ENCODE measurements around the gene R3HDM2. TPM values are rescaled to one million over a fixed set of nuclear protein-coding genes. Genes with fewer than 3 reads are reported as not detected.
A peak's percentile ranks its signal among the peaks of the same experiment; 100 is the strongest.

R3HDM2 gene
- total and polyA plus RNA-seq, 3 experiments from 2014 or later = 15.1 to 36.8 (median 28.2) TPM

DNA sequence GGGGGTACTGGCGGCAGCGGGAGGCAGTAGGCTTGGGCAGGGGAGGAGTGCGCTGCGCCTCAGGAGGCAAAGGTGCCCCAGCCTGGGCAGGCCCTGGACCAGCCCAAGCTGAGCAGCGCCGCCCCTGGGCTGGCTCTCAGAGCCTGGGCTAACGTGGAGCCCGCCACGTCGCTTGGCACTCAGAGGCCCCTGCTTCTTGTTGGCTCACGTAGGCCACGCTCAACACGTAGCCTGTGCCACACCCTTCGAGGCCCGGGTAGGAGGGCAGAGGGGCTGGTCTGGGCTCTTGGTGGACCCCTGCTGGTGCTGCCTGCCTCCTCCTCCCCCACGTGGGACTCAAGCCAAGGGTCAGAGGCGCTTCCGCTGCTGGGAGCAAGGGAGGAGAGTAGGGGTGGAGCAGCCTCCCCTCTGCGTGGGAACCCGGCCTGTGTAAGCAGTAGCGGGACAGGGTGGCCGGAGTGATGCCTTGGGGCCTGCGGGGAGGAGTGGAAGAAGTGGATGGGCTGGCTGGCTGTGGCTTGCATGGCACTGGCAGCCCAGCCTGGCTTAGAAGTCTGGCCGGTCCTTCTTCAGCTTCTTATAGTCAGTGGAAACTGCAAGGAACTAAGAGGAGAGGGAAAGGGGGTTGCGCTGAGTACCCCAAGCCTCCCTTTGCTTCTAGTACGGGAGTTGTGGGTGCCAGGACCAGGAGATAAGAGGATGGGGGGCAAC is 195.7 kb downstream of the R3HDM2 start:
- no peak for DNase-seq
- Mint-ChIP-seq H3K4me3 (no peak overlapping the region), H3K9me3 (no peaks in the 10 kb centered on the region), H3K36me3 (peaks cover 13 to 38% (median 16%) of the 10 kb centered on the region in 3 donors), H3K27me3 (peaks cover 29 to 38% of the 10 kb centered on the region in 2 donors), H3K27ac (peak overlapping the region in 1 of 8 donors; percentile 33), H3K4me1 (peaks cover 32 to 54% (median 51%) of the 10 kb centered on the region in 3 donors)
- H3K27me3 ChIP-seq (ENCODE audit: insufficient read depth, low read length, poor library complexity, severe bottlenecking) = peaks cover 24% of the 10 kb centered on the region
- no peaks in the 10 kb centered on the region for H3K9me3 ChIP-seq (ENCODE audit: low read length)
- H3K27ac ChIP-seq (ENCODE audit: low read depth, low read length) = no peak overlapping the region
- no peak overlapping the region for H3K4me3 ChIP-seq (ENCODE audit: low read length)
- H3K36me3 ChIP-seq (ENCODE audit: insufficient read depth, low read length) = peaks cover 21% of the 10 kb centered on the region
- ChIA-PET CTCF (no interaction called here), POLR2A (no interaction called here)
- H3K4me1 ChIP-seq (ENCODE audit: insufficient read depth, low read length) = peaks cover 50% of the 10 kb centered on the region

DNA sequence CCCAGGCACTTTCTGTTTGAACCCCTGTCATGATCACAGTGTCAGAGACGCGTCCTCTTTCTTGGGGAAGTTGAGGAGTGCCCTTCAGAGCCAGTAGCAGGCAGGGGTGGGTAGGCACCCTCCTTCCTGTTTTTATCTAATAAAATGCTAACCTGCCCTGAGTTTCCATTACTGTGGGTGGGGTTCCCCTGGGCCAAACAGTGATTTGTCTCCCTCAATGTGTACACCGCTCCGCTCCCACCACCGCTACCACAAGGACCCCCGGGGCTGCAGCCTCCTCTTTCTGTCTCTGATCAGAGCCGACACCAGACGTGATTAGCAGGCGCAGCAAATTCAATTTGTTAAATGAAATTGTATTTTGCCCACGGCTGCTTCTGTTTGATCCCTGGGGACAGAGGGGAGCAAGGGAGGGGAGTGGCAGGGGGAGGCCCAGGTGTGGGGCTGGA is 196.2 kb downstream of the R3HDM2 start:
- Mint-ChIP-seq H3K4me1 (peaks cover 35 to 57% (median 54%) of the 10 kb centered on the region in 3 donors), H3K4me3 (no peak overlapping the region), H3K36me3 (peaks cover 13 to 40% (median 16%) of the 10 kb centered on the region in 3 donors), H3K27me3 (peaks cover 29 to 36% of the 10 kb centered on the region in 2 donors), H3K27ac (no peak overlapping the region), H3K9me3 (no peaks in the 10 kb centered on the region)
- Histone ChIP-seq H3K4me1 (ENCODE audit: insufficient read depth, low read length) (peaks cover 48% of the 10 kb centered on the region), H3K4me3 (ENCODE audit: low read length) (no peak overlapping the region), H3K9me3 (ENCODE audit: low read length) (no peaks in the 10 kb centered on the region), H3K36me3 (ENCODE audit: insufficient read depth, low read length) (peaks cover 21% of the 10 kb centered on the region), H3K27ac (ENCODE audit: low read depth, low read length) (no peak overlapping the region), H3K27me3 (ENCODE audit: insufficient read depth, low read length, poor library complexity, severe bottlenecking) (peaks cover 24% of the 10 kb centered on the region)
- DNase-seq = no peak
- ChIA-PET CTCF (interaction anchor here (2.9 to 13.7 kb wide), 2 partner anchors 6 to 21 kb away, joined by 26 to 274 read pairs; a partner anchor contains a TSS), POLR2A (no interaction called here)

DNA sequence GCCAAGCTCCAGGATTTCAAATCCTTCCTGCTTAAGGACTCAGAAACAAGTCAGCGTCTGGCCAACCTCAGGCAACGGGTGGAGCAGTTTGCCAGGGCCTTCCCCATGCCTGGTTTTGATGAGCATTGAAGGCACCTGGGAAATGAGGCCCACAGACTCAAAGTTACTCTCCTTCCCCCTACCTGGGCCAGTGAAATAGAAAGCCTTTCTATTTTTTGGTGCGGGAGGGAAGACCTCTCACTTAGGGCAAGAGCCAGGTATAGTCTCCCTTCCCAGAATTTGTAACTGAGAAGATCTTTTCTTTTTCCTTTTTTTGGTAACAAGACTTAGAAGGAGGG is 196.6 kb downstream of the R3HDM2 start:
- Mint-ChIP-seq H3K9me3 (no peaks in the 10 kb centered on the region), H3K27ac (peak overlapping the region in 1 of 8 donors; percentile 3), H3K4me3 (peak overlapping the region in 1 of 7 donors; percentile 19), H3K36me3 (peaks cover 13 to 41% (median 16%) of the 10 kb centered on the region in 3 donors), H3K4me1 (peaks cover 35 to 57% (median 54%) of the 10 kb centered on the region in 3 donors), H3K27me3 (peaks cover 28 to 32% of the 10 kb centered on the region in 2 donors)
- peaks cover 21% of the 10 kb centered on the region for H3K36me3 ChIP-seq (ENCODE audit: insufficient read depth, low read length)
- H3K9me3 ChIP-seq (ENCODE audit: low read length) = no peaks in the 10 kb centered on the region
- no peak overlapping the region for H3K27ac ChIP-seq (ENCODE audit: low read depth, low read length)
- no peak overlapping the region for H3K4me3 ChIP-seq (ENCODE audit: low read length)
- H3K27me3 ChIP-seq (ENCODE audit: insufficient read depth, low read length, poor library complexity, severe bottlenecking) = peaks cover 24% of the 10 kb centered on the region
- no peak for DNase-seq
- CTCF ChIA-PET = interaction anchor here (2.9 to 13.7 kb wide), 2 partner anchors 7 to 20 kb away, joined by 26 to 274 read pairs; a partner anchor contains a TSS
- H3K4me1 ChIP-seq (ENCODE audit: insufficient read depth, low read length) = peaks cover 46% of the 10 kb centered on the region
- POLR2A ChIA-PET = no interaction called here

DNA sequence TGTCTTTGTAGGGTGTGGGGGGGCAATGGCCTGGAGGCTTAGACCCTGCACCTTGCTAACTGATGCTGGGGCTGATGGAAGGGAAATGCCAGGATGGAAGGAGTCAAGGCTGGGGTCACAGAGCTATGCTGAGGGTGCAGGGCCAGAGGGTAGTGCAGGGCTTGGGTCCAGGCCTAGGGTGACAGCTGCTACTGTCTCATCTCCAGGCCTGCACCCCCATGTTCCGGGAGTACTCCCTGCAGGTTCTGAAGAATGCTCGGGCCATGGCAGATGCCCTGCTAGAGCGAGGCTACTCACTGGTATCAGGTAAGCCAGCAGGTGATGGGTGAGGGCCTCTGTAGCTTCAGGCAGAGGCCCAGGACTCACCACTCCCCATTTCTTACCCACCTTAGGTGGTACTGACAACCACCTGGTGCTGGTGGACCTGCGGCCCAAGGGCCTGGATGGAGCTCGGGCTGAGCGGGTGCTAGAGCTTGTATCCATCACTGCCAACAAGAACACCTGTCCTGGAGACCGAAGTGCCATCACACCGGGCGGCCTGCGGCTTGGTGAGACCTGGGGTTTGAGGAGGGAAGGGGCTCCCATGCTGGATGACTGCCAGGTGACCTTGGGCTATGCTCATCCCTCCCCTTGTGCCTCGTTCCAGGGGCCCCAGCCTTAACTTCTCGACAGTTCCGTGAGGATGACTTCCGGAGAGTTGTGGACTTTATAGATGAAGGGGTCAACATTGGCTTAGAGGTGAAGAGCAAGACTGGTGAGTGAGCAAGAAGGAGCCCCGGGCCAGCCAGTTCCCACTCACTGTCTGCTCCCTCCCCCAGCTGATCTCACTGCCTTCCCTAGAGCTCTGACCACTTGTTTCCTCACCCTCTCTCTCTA is 197.2 kb downstream of the R3HDM2 start:
- Mint-ChIP-seq H3K27me3 (peaks cover 24 to 28% of the 10 kb centered on the region in 2 donors), H3K9me3 (no peaks in the 10 kb centered on the region), H3K4me1 (peaks cover 34 to 57% (median 55%) of the 10 kb centered on the region in 3 donors), H3K27ac (peak overlapping the region in 1 of 8 donors; percentile 3), H3K36me3 (peaks cover 13 to 41% (median 16%) of the 10 kb centered on the region in 3 donors), H3K4me3 (peak overlapping the region in 1 of 7 donors; percentile 19)
- Histone ChIP-seq H3K9me3 (ENCODE audit: low read length) (no peaks in the 10 kb centered on the region), H3K27ac (ENCODE audit: low read depth, low read length) (no peak overlapping the region), H3K4me1 (ENCODE audit: insufficient read depth, low read length) (peaks cover 48% of the 10 kb centered on the region), H3K36me3 (ENCODE audit: insufficient read depth, low read length) (peaks cover 21% of the 10 kb centered on the region), H3K27me3 (ENCODE audit: insufficient read depth, low read length, poor library complexity, severe bottlenecking) (peaks cover 21% of the 10 kb centered on the region), H3K4me3 (ENCODE audit: low read length) (no peak overlapping the region)
- no peak for DNase-seq
- ChIA-PET POLR2A (no interaction called here), CTCF (interaction anchor here (0.9 to 13.7 kb wide), 4 partner anchors 7 to 20 kb away, joined by 3 to 274 read pairs (median 16); a partner anchor contains a TSS)

DNA sequence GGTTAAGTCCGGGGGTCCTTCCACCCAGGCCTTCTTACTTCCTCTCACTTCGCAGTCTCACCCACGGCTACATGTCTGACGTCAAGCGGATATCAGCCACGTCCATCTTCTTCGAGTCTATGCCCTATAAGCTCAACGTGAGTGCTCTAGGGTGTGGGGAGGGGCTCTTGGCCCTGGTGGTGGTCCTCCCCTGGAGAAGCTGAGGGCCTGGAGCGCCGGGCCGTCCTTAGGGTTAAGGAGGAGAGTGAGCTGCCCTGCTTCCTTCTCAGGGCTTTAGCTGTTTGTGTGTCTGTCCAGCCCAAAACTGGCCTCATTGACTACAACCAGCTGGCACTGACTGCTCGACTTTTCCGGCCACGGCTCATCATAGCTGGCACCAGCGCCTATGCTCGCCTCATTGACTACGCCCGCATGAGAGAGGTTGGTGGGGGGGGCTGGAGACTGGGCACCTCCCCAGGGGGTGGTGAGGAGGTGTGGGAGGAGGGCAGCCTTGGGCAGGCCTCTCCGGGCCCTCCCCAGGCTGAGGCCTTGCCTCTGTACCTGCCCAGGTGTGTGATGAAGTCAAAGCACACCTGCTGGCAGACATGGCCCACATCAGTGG is 198.6 kb downstream of the R3HDM2 start:
- Histone ChIP-seq H3K27ac (ENCODE audit: low read depth, low read length) (no peak overlapping the region), H3K4me3 (ENCODE audit: low read length) (no peak overlapping the region), H3K9me3 (ENCODE audit: low read length) (no peaks in the 10 kb centered on the region), H3K27me3 (ENCODE audit: insufficient read depth, low read length, poor library complexity, severe bottlenecking) (peaks cover 9% of the 10 kb centered on the region), H3K36me3 (ENCODE audit: insufficient read depth, low read length) (peaks cover 21% of the 10 kb centered on the region), H3K4me1 (ENCODE audit: insufficient read depth, low read length) (peaks cover 35% of the 10 kb centered on the region)
- Mint-ChIP-seq H3K36me3 (peaks cover 13 to 41% (median 16%) of the 10 kb centered on the region in 3 donors), H3K27me3 (peaks cover 15 to 20% of the 10 kb centered on the region in 2 donors), H3K9me3 (peaks cover 0 to 1% (median 0%) of the 10 kb centered on the region in 5 donors), H3K4me1 (peaks cover 28 to 49% (median 49%) of the 10 kb centered on the region in 3 donors), H3K4me3 (peak overlapping the region in 3 of 7 donors; percentile 15 to 30 (median 18)), H3K27ac (no peak overlapping the region)
- CTCF ChIA-PET = interaction anchor here (1.1 to 13.7 kb wide), 3 partner anchors 9 to 18 kb away, joined by 3 to 274 read pairs (median 26); a partner anchor contains a TSS
- POLR2A ChIA-PET = interaction anchor here (0.5 kb wide), 1 partner anchor 1545 kb away, joined by 10 read pairs; no protein-coding TSS in a partner anchor
- DNase-seq = no peak

DNA sequence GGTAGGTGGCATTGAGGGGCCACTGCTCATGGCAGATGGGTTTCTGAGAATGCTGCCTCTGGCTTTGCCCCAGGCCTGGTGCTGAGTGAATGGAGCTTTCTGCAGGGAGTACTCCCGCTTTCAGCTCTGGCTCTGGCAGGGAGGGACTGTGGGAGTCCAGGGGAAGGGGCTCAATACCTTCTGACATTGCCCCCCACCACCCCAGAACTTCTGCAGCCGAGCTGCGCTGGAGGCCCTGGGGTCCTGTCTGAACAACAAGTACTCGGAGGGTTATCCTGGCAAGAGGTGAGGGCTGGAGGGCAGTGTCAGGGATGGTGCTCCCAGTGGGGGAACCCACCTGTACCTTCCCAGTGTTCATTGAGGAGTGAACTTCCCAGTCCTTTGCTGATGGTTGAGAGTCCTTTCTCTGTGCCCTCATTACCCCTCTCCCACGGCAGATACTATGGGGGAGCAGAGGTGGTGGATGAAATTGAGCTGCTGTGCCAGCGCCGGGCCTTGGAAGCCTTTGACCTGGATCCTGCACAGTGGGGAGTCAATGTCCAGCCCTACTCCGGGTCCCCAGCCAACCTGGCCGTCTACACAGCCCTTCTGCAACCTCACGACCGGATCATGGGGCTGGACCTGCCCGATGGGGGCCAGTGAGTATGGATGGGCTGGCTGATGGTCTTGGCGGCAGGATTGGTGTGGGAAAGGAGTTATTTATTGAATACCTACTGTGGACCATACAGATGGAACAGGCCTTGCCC is 199.4 kb downstream of the R3HDM2 start:
- ChIA-PET POLR2A (interaction anchor here (0.5 kb wide), 1 partner anchor 1544 kb away, joined by 10 read pairs; no protein-coding TSS in a partner anchor), CTCF (interaction anchor here (0.9 to 13.7 kb wide), 4 partner anchors 10 to 18 kb away, joined by 3 to 274 read pairs (median 15); a partner anchor contains a TSS)
- no peak overlapping the region for H3K4me3 ChIP-seq (ENCODE audit: low read length)
- peaks cover 13 to 41% (median 16%) of the 10 kb centered on the region in 3 donors for H3K36me3 Mint-ChIP-seq
- no peak for DNase-seq
- peaks cover 11 to 17% of the 10 kb centered on the region in 2 donors for H3K27me3 Mint-ChIP-seq
- peak overlapping the region; percentile 62 for H3K27ac ChIP-seq (ENCODE audit: low read depth, low read length)
- H3K4me1 ChIP-seq (ENCODE audit: insufficient read depth, low read length) = peaks cover 27% of the 10 kb centered on the region
- no peak overlapping the region for H3K27ac Mint-ChIP-seq
- H3K27me3 ChIP-seq (ENCODE audit: insufficient read depth, low read length, poor library complexity, severe bottlenecking) = peaks cover 4% of the 10 kb centered on the region
- peaks cover 26 to 46% (median 45%) of the 10 kb centered on the region in 3 donors for H3K4me1 Mint-ChIP-seq
- H3K4me3 Mint-ChIP-seq = peak overlapping the region in 6 of 7 donors; percentile 89 to 97 (median 94)
- peaks cover 21% of the 10 kb centered on the region for H3K36me3 ChIP-seq (ENCODE audit: insufficient read depth, low read length)
- no peaks in the 10 kb centered on the region for H3K9me3 ChIP-seq (ENCODE audit: low read length)
- peaks cover 0 to 1% (median 0%) of the 10 kb centered on the region in 5 donors for H3K9me3 Mint-ChIP-seq
